ENCODE results near the gene BMERB1. TPM values are rescaled to one million over a fixed set of nuclear protein-coding genes. Genes with fewer than 3 reads are reported as not detected.

The BMERB1 gene
- total and polyA plus RNA-seq, 8 donors, result 4.6 to 99.5 (median 25.6) TPM

GRCh38 chr16:15607700-15608396, 173.5 kb downstream of the BMERB1 start:
- Histone ChIP-seq H3K4me1 (peaks cover 0 to 5% (median 2%) of the 10 kb centered on the region in 4 donors), H3K27me3 (no peaks in the 10 kb centered on the region), H3K4me3 (no peak overlapping the region), H3K27ac (peak overlapping the region in 2 of 5 donors; percentile 37 to 49), H3K36me3 (peaks cover 52 to 100% (median 100%) of the 10 kb centered on the region in 4 donors), H3K9me3 (no peaks in the 10 kb centered on the region)
- no peak for DNase-seq
- no peak for TF ChIP-seq EP300 (IDR thresholded peaks at IDR 0.05)
- TF ChIP-seq POLR2AphosphoS5 (IDR thresholded peaks at IDR 0.05), result no peak
- no peak for TF ChIP-seq POLR2A (IDR thresholded peaks at IDR 0.05)
- TF ChIP-seq CTCF (IDR thresholded peaks at IDR 0.05), result no peak
- intact Hi-C loops (cut with DNase I; ENCODE audit: low total_unique reads), result no loop called here
- 77 to 88% (median 84%) methylated on average over 13 of the region's 13 CpGs for WGBS, 5 donors

GRCh38 chr16:15608398-15609285, 174.3 kb downstream of the BMERB1 start:
- no peak overlapping the region for H3K4me3 ChIP-seq
- H3K4me1 ChIP-seq, result peaks cover 0 to 5% (median 2%) of the 10 kb centered on the region in 4 donors
- no peak overlapping the region for H3K27ac ChIP-seq
- 80 to 86% (median 82%) methylated on average over 19 of the region's 19 CpGs for WGBS, 5 donors
- intact Hi-C loops (cut with DNase I; ENCODE audit: low total_unique reads), result no loop called here
- no peak for TF ChIP-seq POLR2A (IDR thresholded peaks at IDR 0.05)
- no peaks in the 10 kb centered on the region for H3K9me3 ChIP-seq
- DNase-seq, result no peak
- H3K27me3 ChIP-seq, result no peaks in the 10 kb centered on the region
- peaks cover 49 to 100% (median 99%) of the 10 kb centered on the region in 4 donors for H3K36me3 ChIP-seq

GRCh38 chr16:15609286-15609649, 174.9 kb downstream of the BMERB1 start:
- H3K36me3 ChIP-seq, result peaks cover 43 to 100% (median 99%) of the 10 kb centered on the region in 4 donors
- intact Hi-C loops (cut with DNase I; ENCODE audit: low total_unique reads), result no loop called here
- no peak for DNase-seq
- peaks cover 0 to 5% (median 2%) of the 10 kb centered on the region in 4 donors for H3K4me1 ChIP-seq
- H3K9me3 ChIP-seq, result no peaks in the 10 kb centered on the region
- TF ChIP-seq POLR2AphosphoS5 (IDR thresholded peaks at IDR 0.05) (no peak), CTCF (IDR thresholded peaks at IDR 0.05) (no peak), EP300 (IDR thresholded peaks at IDR 0.05) (no peak), POLR2A (IDR thresholded peaks at IDR 0.05) (no peak)
- H3K4me3 ChIP-seq, result no peak overlapping the region
- no peak overlapping the region for H3K27ac ChIP-seq
- H3K27me3 ChIP-seq, result no peaks in the 10 kb centered on the region
- WGBS, 5 donors, result 91 to 94% (median 92%) methylated on average over 6 of the region's 6 CpGs

GRCh38 chr16:15610369-15610871, 176.0 kb downstream of the BMERB1 start:
- 87 to 93% (median 91%) methylated on average over 10 of the region's 10 CpGs for WGBS, 5 donors
- TF ChIP-seq CTCF (IDR thresholded peaks at IDR 0.05), result no peak
- Histone ChIP-seq H3K4me3 (no peak overlapping the region), H3K4me1 (peaks cover 0 to 5% (median 2%) of the 10 kb centered on the region in 4 donors), H3K9me3 (no peaks in the 10 kb centered on the region), H3K27ac (no peak overlapping the region), H3K27me3 (no peaks in the 10 kb centered on the region), H3K36me3 (peaks cover 52 to 100% (median 99%) of the 10 kb centered on the region in 4 donors)
- intact Hi-C loops (cut with DNase I; ENCODE audit: low total_unique reads), result no loop called here
- no peak for DNase-seq
